ENCODE measurements around the gene GPR6. TPM values are rescaled to one million over a fixed set of nuclear protein-coding genes. Genes with fewer than 3 reads are reported as not detected.

The GPR6 gene
- total and polyA plus RNA-seq, 2 donors (not counting 1 experiment from before 2014, with no cell fraction given) = not detected

DNA sequence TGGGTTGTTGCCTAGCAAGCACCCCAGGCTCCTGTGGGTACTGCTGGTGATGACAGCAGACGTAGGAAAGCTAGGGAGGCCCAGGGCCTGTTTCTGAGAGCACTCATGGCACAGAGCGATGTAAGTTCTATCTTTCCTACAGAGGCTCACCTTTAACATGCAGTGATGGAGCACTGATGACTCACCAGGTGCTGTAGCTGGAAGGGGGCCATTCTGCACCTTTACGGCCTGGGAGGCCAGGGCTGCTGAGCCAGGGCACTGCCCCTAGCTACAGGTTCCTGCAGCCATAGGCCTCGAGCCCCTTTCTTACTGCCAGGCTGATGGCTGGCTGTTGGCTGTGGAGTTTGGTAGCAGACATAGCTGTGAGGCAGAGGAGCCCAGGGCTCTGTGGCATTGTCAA lies 31.1 kb upstream of the GPR6 start:
- 92% methylated on average over 3 of the region's 4 CpGs for WGBS (ENCODE audit: insufficient coverage)
- no peak for DNase-seq
- intact Hi-C loops (cut with micrococcal nuclease) = no loop called here

DNA sequence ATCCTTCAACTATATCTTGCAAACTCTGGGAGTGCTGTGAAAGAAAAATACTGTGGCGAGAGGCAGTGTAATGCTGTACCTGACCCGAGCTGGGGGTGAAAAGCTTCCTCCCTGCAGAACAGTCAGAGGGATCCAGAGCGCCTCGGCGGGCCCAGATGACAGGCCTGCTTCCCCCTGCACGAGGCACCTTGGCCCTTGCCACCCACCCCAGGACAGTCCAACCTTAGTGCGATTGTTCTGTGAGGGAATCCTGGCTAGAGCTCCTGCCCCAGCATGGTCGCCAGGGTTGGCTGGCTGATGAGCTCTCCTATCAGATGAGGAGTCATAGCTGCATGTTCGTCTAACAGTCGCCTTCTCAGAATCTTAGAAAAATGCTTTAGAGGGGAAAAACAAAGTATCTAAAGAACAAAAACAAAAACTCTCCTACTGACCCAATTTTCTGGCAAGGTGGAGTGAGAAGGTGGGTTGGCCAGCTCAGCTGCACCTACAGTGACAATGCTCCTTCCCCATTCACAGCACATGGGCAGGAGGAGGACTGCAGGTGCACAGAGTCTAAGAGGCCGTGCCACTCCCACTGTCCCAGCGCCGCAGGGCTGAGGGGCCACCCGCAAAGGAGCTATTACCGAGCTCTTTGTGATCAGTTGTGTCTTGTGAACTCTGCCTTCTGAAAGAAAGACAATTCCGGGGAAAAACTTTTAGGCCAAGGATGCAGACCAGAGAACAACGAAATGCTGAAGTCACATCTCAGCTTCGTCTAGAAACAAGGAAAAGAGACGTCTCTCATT lies 28.6 kb upstream of the GPR6 start:
- TF ChIP-seq, protein P1, sequence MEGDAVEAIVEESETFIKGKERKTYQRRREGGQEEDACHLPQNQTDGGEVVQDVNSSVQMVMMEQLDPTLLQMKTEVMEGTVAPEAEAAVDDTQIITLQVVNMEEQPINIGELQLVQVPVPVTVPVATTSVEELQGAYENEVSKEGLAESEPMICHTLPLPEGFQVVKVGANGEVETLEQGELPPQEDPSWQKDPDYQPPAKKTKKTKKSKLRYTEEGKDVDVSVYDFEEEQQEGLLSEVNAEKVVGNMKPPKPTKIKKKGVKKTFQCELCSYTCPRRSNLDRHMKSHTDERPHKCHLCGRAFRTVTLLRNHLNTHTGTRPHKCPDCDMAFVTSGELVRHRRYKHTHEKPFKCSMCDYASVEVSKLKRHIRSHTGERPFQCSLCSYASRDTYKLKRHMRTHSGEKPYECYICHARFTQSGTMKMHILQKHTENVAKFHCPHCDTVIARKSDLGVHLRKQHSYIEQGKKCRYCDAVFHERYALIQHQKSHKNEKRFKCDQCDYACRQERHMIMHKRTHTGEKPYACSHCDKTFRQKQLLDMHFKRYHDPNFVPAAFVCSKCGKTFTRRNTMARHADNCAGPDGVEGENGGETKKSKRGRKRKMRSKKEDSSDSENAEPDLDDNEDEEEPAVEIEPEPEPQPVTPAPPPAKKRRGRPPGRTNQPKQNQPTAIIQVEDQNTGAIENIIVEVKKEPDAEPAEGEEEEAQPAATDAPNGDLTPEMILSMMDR (IDR thresholded peaks at IDR 0.05) = no peak
- no peak for TF ChIP-seq EZH2 (IDR thresholded peaks at IDR 0.05; ENCODE audit: borderline replicate concordance, insufficient read depth, low read depth, low read length, poor library complexity, severe bottlenecking)
- 89% methylated on average over 17 of the region's 19 CpGs for WGBS (ENCODE audit: insufficient coverage)
- ATAC-seq (ENCODE audit: low read depth) (no peak), DNase-seq (no peak)
- no peaks in the 10 kb centered on the region for H4K20me1 ChIP-seq (ENCODE audit: control insufficient read depth, insufficient read depth, low read length, poor library complexity, severe bottlenecking)
- H3K9me3 Mint-ChIP-seq (ENCODE audit: insufficient read depth) = peaks cover 2% of the 10 kb centered on the region
- CTCF ChIA-PET = no interaction called here
- H3K4me3 ChIP-seq (ENCODE audit: control extremely low read depth in 1 of 5, extremely low read depth in 1 of 5, insufficient read depth in 1 of 5, low read depth in 2 of 5, low read length in 4 of 5) = no peak overlapping the region
- POLR2A ChIA-PET = no interaction called here
- H3K27ac Mint-ChIP-seq = no peak overlapping the region
- intact Hi-C loops (cut with micrococcal nuclease) = no loop called here
- no peaks in the 10 kb centered on the region for H3K79me2 ChIP-seq (ENCODE audit: control insufficient read depth, insufficient read depth, low read length)
- peaks cover 0 to 18% (median under 1%) of the 10 kb centered on the region in 3 donors for H3K9me3 ChIP-seq (ENCODE audit: control extremely low read depth in 1 of 3, control insufficient read depth in 2 of 3, insufficient read depth in 1 of 3, low read length in 2 of 3)
- H3K4me1 ChIP-seq (ENCODE audit: control insufficient read depth in 2 of 2, insufficient read depth in 2 of 2, low read length in 2 of 2) = no peaks in the 10 kb centered on the region
- H3K4me1 Mint-ChIP-seq = no peaks in the 10 kb centered on the region
- H3K4me3 Mint-ChIP-seq = no peak overlapping the region
- no peaks in the 10 kb centered on the region for H3K36me3 ChIP-seq (replicated peaks in 1 of 2; ENCODE audit: control extremely low read depth in 1 of 2, control insufficient read depth in 1 of 2, extremely low read depth in 1 of 2, insufficient read depth in 2 of 2, low read length in 1 of 2)
- H3K27me3 ChIP-seq (replicated peaks in 1 of 4; ENCODE audit: control extremely low read depth in 1 of 4, control insufficient read depth in 3 of 4, insufficient read depth in 4 of 4, low read length in 3 of 4) = no peaks in the 10 kb centered on the region
- no peak overlapping the region for H3K27ac ChIP-seq (ENCODE audit: low read length in 2 of 2)
- H3K4me2 ChIP-seq (replicated peaks; ENCODE audit: low read depth, low read length, poor library complexity, severe bottlenecking) = no peak overlapping the region
- H3K27me3 Mint-ChIP-seq = peaks cover 39% of the 10 kb centered on the region
- H2AFZ ChIP-seq (ENCODE audit: insufficient read depth, low read depth, low read length, poor library complexity, severe bottlenecking) = no peak overlapping the region
- no peak overlapping the region for H3K9ac ChIP-seq (ENCODE audit: low read length)

More for the DNA sequence above, 31.1 kb upstream of the GPR6 start:
- H4K20me1 ChIP-seq (ENCODE audit: control insufficient read depth, insufficient read depth, low read length, poor library complexity, severe bottlenecking) = no peaks in the 10 kb centered on the region
- CTCF ChIA-PET = no interaction called here
- H3K4me2 ChIP-seq (replicated peaks; ENCODE audit: low read depth, low read length, poor library complexity, severe bottlenecking) = no peak overlapping the region
- ATAC-seq (ENCODE audit: low read depth) = no peak
- no peaks in the 10 kb centered on the region for H3K4me1 ChIP-seq (ENCODE audit: control insufficient read depth in 2 of 2, insufficient read depth in 2 of 2, low read length in 2 of 2)
- no peak overlapping the region for H3K4me3 Mint-ChIP-seq
- H3K27ac Mint-ChIP-seq = no peak overlapping the region
- H3K4me3 ChIP-seq (ENCODE audit: control extremely low read depth in 1 of 5, extremely low read depth in 1 of 5, insufficient read depth in 1 of 5, low read depth in 2 of 5, low read length in 4 of 5) = no peak overlapping the region
- POLR2A ChIA-PET = no interaction called here
- no peak overlapping the region for H3K27ac ChIP-seq (ENCODE audit: low read length in 2 of 2)
- H3K9me3 Mint-ChIP-seq (ENCODE audit: insufficient read depth) = peaks cover 2% of the 10 kb centered on the region
- H3K36me3 ChIP-seq (replicated peaks in 1 of 2; ENCODE audit: control extremely low read depth in 1 of 2, control insufficient read depth in 1 of 2, extremely low read depth in 1 of 2, insufficient read depth in 2 of 2, low read length in 1 of 2) = no peaks in the 10 kb centered on the region
- peaks cover 51% of the 10 kb centered on the region for H3K27me3 Mint-ChIP-seq
- no peak overlapping the region for H2AFZ ChIP-seq (ENCODE audit: insufficient read depth, low read depth, low read length, poor library complexity, severe bottlenecking)
- no peak overlapping the region for H3K9ac ChIP-seq (ENCODE audit: low read length)
- no peaks in the 10 kb centered on the region for H3K4me1 Mint-ChIP-seq
- peaks cover 0 to 18% (median 0%) of the 10 kb centered on the region in 3 donors for H3K9me3 ChIP-seq (ENCODE audit: control extremely low read depth in 1 of 3, control insufficient read depth in 2 of 3, insufficient read depth in 1 of 3, low read length in 2 of 3)
- no peaks in the 10 kb centered on the region for H3K79me2 ChIP-seq (ENCODE audit: control insufficient read depth, insufficient read depth, low read length)
- TF ChIP-seq, protein P1 (IDR thresholded peaks at IDR 0.05) = no peak
- TF ChIP-seq EZH2 (IDR thresholded peaks at IDR 0.05; ENCODE audit: borderline replicate concordance, insufficient read depth, low read depth, low read length, poor library complexity, severe bottlenecking) = no peak
- H3K27me3 ChIP-seq (replicated peaks in 1 of 4; ENCODE audit: control extremely low read depth in 1 of 4, control insufficient read depth in 3 of 4, insufficient read depth in 4 of 4, low read length in 3 of 4) = no peaks in the 10 kb centered on the region
